HG02571 (cell line): ENCODE results near the gene APRT.

ENCODE experiments used
- ATAC-seq: cut with Tn5 transposase; IDR thresholded peaks from one replicate; pipeline ENCODE4 v1.9.1; 2021; ENCODE audit warnings: mild to moderate bottlenecking, moderate library complexity; ENCODE audit not compliant: unreplicated experiment

APRT gene

GRCh38 chr16:88809068-88809675 is 2.6 kb downstream of the APRT start:
- ATAC-seq, result no peak

GRCh38 chr16:88807626-88808453 is 3.9 kb downstream of the APRT start:
- ATAC-seq, result no peak

GRCh38 chr16:88807142-88807625 is 4.5 kb downstream of the APRT start:
- ATAC-seq, result no peak

- ATAC-seq, result no peak
Measured at GRCh38 chr16:88806491-88807111, 5.1 kb downstream of the APRT start.

- no peak for ATAC-seq
Measured at GRCh38 chr16:88805887-88806393, 5.8 kb downstream of the APRT start.

- ATAC-seq, result no peak
Measured at GRCh38 chr16:88805340-88805715, 6.4 kb downstream of the APRT start.

GRCh38 chr16:88804552-88805339 is 7.0 kb downstream of the APRT start:
- no peak for ATAC-seq

GRCh38 chr16:88804173-88804551 is 7.6 kb downstream of the APRT start:
- peak; percentile 2 for ATAC-seq

GRCh38 chr16:88803264-88803987 is 8.3 kb downstream of the APRT start, which contains the start of gene CDT1:
TSS of gene CDT1 (plus strand) at chr16:88803789. CDS start at chr16:88803832, 43 bp downstream.
- ATAC-seq, result peak; percentile 37

- ATAC-seq, result no peak
Measured at GRCh38 chr16:88800277-88800592, 11.5 kb downstream of the APRT start.

- no peak for ATAC-seq
Measured at GRCh38 chr16:88799569-88800276, 12.0 kb downstream of the APRT start.

GRCh38 chr16:88798772-88799455 is 12.8 kb downstream of the APRT start:
- ATAC-seq, result no peak

- ATAC-seq, result no peak
Measured at GRCh38 chr16:88798073-88798472, 13.7 kb downstream of the APRT start.

- no peak for ATAC-seq
Measured at GRCh38 chr16:88796278-88796677, 15.4 kb downstream of the APRT start.

GRCh38 chr16:88793251-88793954 is 18.3 kb downstream of the APRT start:
- ATAC-seq, result no peak

- ATAC-seq, result no peak
Measured at GRCh38 chr16:88792668-88793250, 19.0 kb downstream of the APRT start.

- no peak for ATAC-seq
Measured at GRCh38 chr16:88792078-88792550, 19.6 kb downstream of the APRT start.
